IMR-90 (cell line): ENCODE results near the gene SAYSD1. TPM values are rescaled to one million over a fixed set of nuclear protein-coding genes. Genes with fewer than 3 reads are reported as not detected.

Experiments used
- ATAC-seq: fragments of 200-7000 bp; cut with Tn5 transposase; 2 replicates; pipeline ENCODE4 v1.9.1; 2020; ENCODE audit warnings: low read depth, mild to moderate bottlenecking, moderate library complexity
- BruUV-seq: library from RNA; stranded (reverse); fragments of 400-500 nt; replicated peaks from 2 replicates; lab custom pipeline; 2021; lab: Mats Ljungman, UMichigan
- CTCF ChIA-PET: fragments of 300-600 bp; formaldehyde crosslinking; extraction: SDS; loops from one replicate; lab custom pipeline; 2021; ENCODE audit warnings: antibody characterized with exemption; lab: Yijun Ruan, JAX
- POLR2A ChIA-PET: fragments of 300-600 bp; sonication (Branson Sonifier 250); formaldehyde crosslinking; loops from one replicate; lab custom pipeline; 2022; ENCODE audit warnings: antibody characterized with exemption; ENCODE audit not compliant: unreplicated experiment; lab: Charles Lee
- DNase-seq: peaks from one replicate; pipeline ENCODE4 v3.0.0; 2013
- H2AFZ ChIP-seq: replicated peaks from 2 replicates; pipeline ENCODE3; 2013; ENCODE audit warnings: low read length, mild to moderate bottlenecking; ENCODE audit not compliant: poor library complexity
- H2AK5ac ChIP-seq: 2 replicates; pipeline ENCODE4 v1.6.1; 2013; ENCODE audit warnings: low read depth, low read length, inconsistent platforms
- H2AK9ac ChIP-seq: replicated peaks from 2 replicates; pipeline ENCODE3; 2013; ENCODE audit warnings: mild to moderate bottlenecking, low read depth, low read length, moderate library complexity; ENCODE audit not compliant: poor library complexity
- H2BK120ac ChIP-seq: 2 replicates; pipeline ENCODE4 v1.6.1; 2013; ENCODE audit warnings: low read depth, low read length, inconsistent platforms
- H2BK15ac ChIP-seq: 3 replicates; pipeline ENCODE4 v1.6.1; 2013; ENCODE audit warnings: low read depth, low read length, inconsistent platforms
- H2BK20ac ChIP-seq: 2 replicates; pipeline ENCODE4 v1.6.1; 2013; ENCODE audit warnings: low read depth, mild to moderate bottlenecking, inconsistent platforms, low read length, moderate library complexity
- H2BK5ac ChIP-seq: 2 replicates; pipeline ENCODE4 v1.6.1; 2013; ENCODE audit warnings: mild to moderate bottlenecking, low read depth, low read length, inconsistent platforms; ENCODE audit not compliant: poor library complexity, severe bottlenecking
- H3K14ac ChIP-seq: replicated peaks from 2 replicates; pipeline ENCODE4 v1.6.1; 2013; ENCODE audit warnings: low read depth, low read length, inconsistent platforms
- H3K18ac ChIP-seq: 2 replicates; pipeline ENCODE4 v1.6.1; 2013; ENCODE audit warnings: low read depth, low read length, control low read depth
- H3K23ac ChIP-seq: 2 replicates; pipeline ENCODE4 v1.6.1; 2013; ENCODE audit warnings: low read depth, low read length, inconsistent platforms
- H3K27ac ChIP-seq: 2 replicates; pipeline ENCODE4 v1.5.1; 2013; ENCODE audit warnings: mild to moderate bottlenecking, control low read depth, low read length; ENCODE audit not compliant: insufficient read depth
- H3K27me3 ChIP-seq: 2 replicates; pipeline ENCODE4 v1.6.1; 2013; ENCODE audit warnings: low read length; ENCODE audit not compliant: control insufficient read depth, insufficient read depth
- H3K36me3 ChIP-seq: 2 replicates; pipeline ENCODE4 v1.6.1; 2013; ENCODE audit warnings: low read length, mixed read lengths; ENCODE audit not compliant: control insufficient read depth, insufficient read depth
- H3K4ac ChIP-seq: 2 replicates; pipeline ENCODE4 v1.6.1; 2013; ENCODE audit warnings: low read depth, low read length, inconsistent platforms
- H3K4me1 ChIP-seq: 2 replicates; pipeline ENCODE4 v1.6.1; 2013; ENCODE audit warnings: low read length, mixed read lengths; ENCODE audit not compliant: control insufficient read depth, insufficient read depth
- H3K4me2 ChIP-seq: 2 replicates; pipeline ENCODE4 v1.6.1; 2013; ENCODE audit warnings: low read depth, mild to moderate bottlenecking, control low read depth, low read length, moderate library complexity
- H3K4me3 ChIP-seq: 2 replicates; pipeline ENCODE4 v1.5.1; 2013; ENCODE audit warnings: low read depth, mild to moderate bottlenecking, control low read depth, low read length, moderate library complexity; ENCODE audit not compliant: insufficient read depth
- H3K56ac ChIP-seq: 2 replicates; pipeline ENCODE4 v1.6.1; 2013; ENCODE audit warnings: low read length, inconsistent platforms; ENCODE audit not compliant: insufficient read depth; ENCODE audit errors: extremely low read depth
- H3K79me1 ChIP-seq, 2 experiments: 2 replicates each; pipeline ENCODE4 v1.6.1; 2013; ENCODE audit warnings: low read length in 2 of 2, inconsistent platforms in 1 of 2, low read depth in 1 of 2
- H3K9ac ChIP-seq: 2 replicates; pipeline ENCODE4 v1.6.1; 2013; ENCODE audit warnings: low read depth, low read length, control low read depth
- H3K9me1 ChIP-seq: 2 replicates; pipeline ENCODE4 v1.6.1; 2013; ENCODE audit warnings: low read length, inconsistent platforms; ENCODE audit not compliant: insufficient read depth
- H3K9me3 ChIP-seq: 2 replicates; pipeline ENCODE4 v1.6.1; 2013; ENCODE audit warnings: low read length; ENCODE audit not compliant: control insufficient read depth, insufficient read depth
- H4K20me1 ChIP-seq: 2 replicates; pipeline ENCODE4 v1.6.1; 2013; ENCODE audit warnings: low read length, inconsistent platforms; ENCODE audit not compliant: insufficient read depth
- H4K5ac ChIP-seq: 2 replicates; pipeline ENCODE4 v1.6.1; 2013; ENCODE audit warnings: mild to moderate bottlenecking, low read depth, low read length, control low read depth
- H4K8ac ChIP-seq, 2 experiments: 2 replicates each; pipeline ENCODE4 v1.6.1; 2013; ENCODE audit warnings: low read depth in 2 of 2, low read length in 2 of 2, control low read depth in 1 of 2, inconsistent platforms in 1 of 2
- H4K91ac ChIP-seq: 2 replicates; pipeline ENCODE4 v1.6.1; 2013; ENCODE audit warnings: low read depth, low read length, inconsistent platforms; ENCODE audit not compliant: insufficient read depth
- ELK1 ChIP-seq: fragments of 150-350 bp; IDR thresholded peaks from 2 replicates; pipeline ENCODE4 v1.6.1; 2016; ENCODE audit warnings: low read depth, mild to moderate bottlenecking, low read length, moderate library complexity, borderline replicate concordance
- FOS ChIP-seq: fragments of 150-350 bp; IDR thresholded peaks from 2 replicates; pipeline ENCODE4 v1.6.1; 2016; ENCODE audit warnings: low read depth, low read length
- MAFK ChIP-seq: IDR thresholded peaks from 2 replicates; pipeline ENCODE4 v1.6.1; 2012; ENCODE audit warnings: low read depth, low read length, improper control_type of control experiment
- NFE2L2 ChIP-seq: fragments of 150-350 bp; IDR thresholded peaks from 2 replicates; pipeline ENCODE4 v1.6.1; 2016; ENCODE audit warnings: low read depth, mild to moderate bottlenecking, low read length
- RAD21 ChIP-seq: IDR thresholded peaks from 2 replicates; pipeline ENCODE4 v1.6.1; 2012; ENCODE audit warnings: low read length, improper control_type of control experiment
- RFX5 ChIP-seq: IDR thresholded peaks from 2 replicates; pipeline ENCODE4 v1.8.0; 2012; ENCODE audit warnings: low read depth, mild to moderate bottlenecking, low read length, moderate library complexity
- WGBS, 2 experiments: methylation state at CpG; one replicate each; pipeline versions ENCODE4 v1.1.5 to v1.1.7; 2013; ENCODE audit warnings: missing lambda C conversion rate in 2 of 2; ENCODE audit not compliant: insufficient read length in 1 of 2; ENCODE audit errors: extremely low coverage in 2 of 2; 5-methylcytosine and 5-hydroxymethylcytosine counted together
- dilution Hi-C: fragments of 300-500 bp; cut with HindIII; formaldehyde crosslinking; loops from one replicate; pipeline ENCODE4 v1.14.3; 2018; ENCODE audit warnings: low sequenced_read_pairs; ENCODE audit not compliant: unreplicated experiment
- in situ Hi-C: fragments of 300-500 bp; cut with MboI; formaldehyde crosslinking; loops from 3 replicates; pipeline ENCODE4 v1.14.3; 2019; ENCODE audit warnings: low sequenced_read_pairs, inconsistent platforms, mixed read lengths
- intact Hi-C: fragments of 100-400 bp; cut with micrococcal nuclease; formaldehyde crosslinking; loops from 2 replicates; pipeline ENCODE4 v1.10.0; 2022
- polyA plus RNA-seq, 3 experiments: library from polyadenylated mRNA; depleted of rRNA; stranded (reverse); fragments of >200 nt; gene quantifications; 2 replicates each; pipeline ENCODE4 v1.2.3, GENCODE V29; 2012; ENCODE audit warnings: low replicate concordance in 1 of 3
- total RNA-seq: library from RNA; depleted of rRNA; stranded (reverse); fragments of >200 nt; gene quantifications from 2 replicates; pipeline ENCODE4 v1.2.3, GENCODE V29; 2012

SAYSD1 gene
- total and polyA plus RNA-seq, 2 of the 4 experiments (the other 2 are of a cell fraction), result 5.7 to 5.9 TPM

GRCh38 chr6:39068391-39068790, 46.6 kb downstream of the SAYSD1 start:
- Histone ChIP-seq H3K79me1 (no peaks in the 10 kb centered on the region), H3K36me3 (no peaks in the 10 kb centered on the region), H3K9me1 (no peaks in the 10 kb centered on the region), H2BK20ac (no peak overlapping the region), H3K4me3 (no peak overlapping the region), H3K14ac (no peak overlapping the region), H3K9me3 (no peaks in the 10 kb centered on the region), H4K8ac (no peak overlapping the region), H2AFZ (no peak overlapping the region), H2AK5ac (no peak overlapping the region), H3K18ac (no peak overlapping the region), H3K9ac (no peak overlapping the region), H2BK5ac (no peak overlapping the region), H4K5ac (no peak overlapping the region), H3K4ac (no peak overlapping the region), H3K27ac (no peak overlapping the region), H4K20me1 (no peaks in the 10 kb centered on the region), H4K91ac (no peak overlapping the region), H3K56ac (no peak overlapping the region), H2BK15ac (no peak overlapping the region), H3K4me2 (no peak overlapping the region), H3K4me1 (no peaks in the 10 kb centered on the region), H2BK120ac (no peak overlapping the region), H3K27me3 (peaks cover 3% of the 10 kb centered on the region; the same call in 1 of the 2 replicates), H2AK9ac (no peak overlapping the region), H3K23ac (no peak overlapping the region)
- BruUV-seq, result no TSS peak
- WGBS, 2 experiments, result 42% methylated on average over 5 of the region's 7 CpGs; no CpG with 5 or more reads in 1 of the 2 experiments
- dilution Hi-C loops (no loop called here), in situ Hi-C loops (no loop called here), intact Hi-C loops (no loop called here)
- ChIA-PET POLR2A (no interaction called here), CTCF (no interaction called here)
- ATAC-seq (no peak), DNase-seq (no peak)
- TF ChIP-seq RFX5 (no peak), RAD21 (no peak), MAFK (no peak), FOS (no peak), ELK1 (no peak), NFE2L2 (no peak)
